ENCODE data around the gene EIF3D. TPM values are rescaled to one million over a fixed set of nuclear protein-coding genes. Genes with fewer than 3 reads are reported as not detected.
A peak's percentile ranks its signal among the peaks of the same experiment; 100 is the strongest.

EIF3D gene
- total RNA-seq, 1 donor from 2014 or later = 642 TPM

GRCh38 chr22:36506637-36507517 is 22.1 kb downstream of the EIF3D start, which contains the start of gene FOXRED2:
TSS of gene FOXRED2 (minus strand) at chr22:36507040. CDS start at chr22:36506422, 618 bp downstream.
- DNase-seq (ENCODE audit: low read depth, low spot score) = peak; percentile 45

GRCh38 chr22:36505998-36506635 is 22.8 kb downstream of the EIF3D start:
- DNase-seq (ENCODE audit: low read depth, low spot score) = no peak

DNA sequence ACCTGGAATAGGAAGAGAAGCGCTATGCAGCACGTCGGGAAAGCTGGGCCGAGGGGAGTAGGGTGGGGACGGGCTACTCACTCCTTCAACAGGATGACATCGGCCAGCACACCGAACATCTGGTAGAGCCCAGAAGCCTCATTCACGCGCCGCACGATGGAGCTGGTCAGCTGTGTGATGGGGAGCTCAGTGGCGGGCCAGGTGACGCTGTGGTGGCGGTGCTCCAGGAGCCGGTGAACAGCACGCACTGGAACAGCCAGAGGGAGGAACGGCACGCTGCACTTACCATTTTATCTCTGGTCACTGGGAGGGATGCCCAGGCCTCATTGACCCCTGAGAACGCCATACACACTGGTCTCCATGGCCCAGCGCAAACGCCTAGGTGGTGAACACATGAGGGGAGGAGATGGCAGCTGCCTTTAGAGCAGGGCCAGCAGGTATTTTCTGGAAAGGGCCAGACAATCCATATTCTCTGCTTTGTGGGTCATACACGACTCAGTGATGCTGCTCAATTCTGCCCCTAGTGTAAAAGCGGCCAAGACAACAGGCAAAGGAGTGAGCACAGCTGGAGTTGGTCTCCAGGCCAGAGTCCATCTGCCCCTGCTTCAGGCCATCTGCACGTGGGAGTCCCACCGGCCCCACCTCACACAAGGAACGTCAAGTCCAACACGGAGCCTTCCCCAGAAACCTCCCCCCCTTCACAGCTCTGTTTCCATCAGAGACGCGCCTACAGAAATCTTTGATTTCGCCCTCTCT is 30.9 kb downstream of the EIF3D start:
- DNase-seq (ENCODE audit: low read depth, low spot score) = no peak

DNA sequence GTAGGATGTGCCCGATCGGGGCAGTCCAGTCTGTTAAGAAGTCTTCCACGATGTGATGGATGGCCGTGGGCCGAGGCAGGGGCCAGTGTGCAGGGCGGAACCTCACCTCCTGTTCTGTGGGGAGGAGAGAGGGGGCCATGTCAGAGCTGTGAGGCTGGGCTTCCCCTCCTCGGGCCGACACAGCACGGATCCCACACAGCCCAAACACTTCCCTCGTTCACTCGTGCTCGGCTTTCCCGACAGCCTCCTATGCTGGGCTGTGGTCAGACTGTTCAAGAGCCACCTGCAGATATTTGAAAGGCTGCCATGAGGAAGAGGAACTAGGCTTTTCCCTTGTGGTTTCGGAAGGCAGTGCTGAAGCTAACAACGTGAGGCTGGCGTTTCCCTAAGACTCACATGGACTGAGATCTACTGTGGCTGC is 35.3 kb downstream of the EIF3D start:
- no peak for DNase-seq (ENCODE audit: low read depth, low spot score)

DNA sequence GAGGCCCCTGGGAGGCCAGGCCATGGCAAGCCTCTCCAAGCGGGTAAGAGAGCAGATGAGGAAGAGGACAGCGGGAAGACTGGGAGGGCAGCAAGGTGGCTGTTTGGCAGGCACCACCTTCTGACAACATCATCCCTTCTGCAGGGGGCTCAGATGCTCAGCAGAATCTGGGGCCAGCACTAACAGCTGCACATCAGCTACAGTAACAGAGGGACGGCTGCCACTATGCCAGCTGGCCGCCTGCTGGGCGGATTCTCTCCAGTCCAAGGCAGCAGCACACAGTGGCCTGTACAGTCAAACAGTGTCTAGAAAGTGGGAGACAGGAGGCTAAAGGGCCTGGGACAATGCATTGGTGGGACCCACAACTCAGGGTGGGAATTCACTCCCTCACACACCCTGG is 36.9 kb downstream of the EIF3D start:
- no peak for DNase-seq (ENCODE audit: low read depth, low spot score)

GRCh38 chr22:36491155-36491554 is 37.8 kb downstream of the EIF3D start:
- no peak for DNase-seq (ENCODE audit: low read depth, low spot score)

GRCh38 chr22:36486619-36487384 is 42.2 kb downstream of the EIF3D start:
- no peak for DNase-seq (ENCODE audit: low read depth, low spot score)

DNA sequence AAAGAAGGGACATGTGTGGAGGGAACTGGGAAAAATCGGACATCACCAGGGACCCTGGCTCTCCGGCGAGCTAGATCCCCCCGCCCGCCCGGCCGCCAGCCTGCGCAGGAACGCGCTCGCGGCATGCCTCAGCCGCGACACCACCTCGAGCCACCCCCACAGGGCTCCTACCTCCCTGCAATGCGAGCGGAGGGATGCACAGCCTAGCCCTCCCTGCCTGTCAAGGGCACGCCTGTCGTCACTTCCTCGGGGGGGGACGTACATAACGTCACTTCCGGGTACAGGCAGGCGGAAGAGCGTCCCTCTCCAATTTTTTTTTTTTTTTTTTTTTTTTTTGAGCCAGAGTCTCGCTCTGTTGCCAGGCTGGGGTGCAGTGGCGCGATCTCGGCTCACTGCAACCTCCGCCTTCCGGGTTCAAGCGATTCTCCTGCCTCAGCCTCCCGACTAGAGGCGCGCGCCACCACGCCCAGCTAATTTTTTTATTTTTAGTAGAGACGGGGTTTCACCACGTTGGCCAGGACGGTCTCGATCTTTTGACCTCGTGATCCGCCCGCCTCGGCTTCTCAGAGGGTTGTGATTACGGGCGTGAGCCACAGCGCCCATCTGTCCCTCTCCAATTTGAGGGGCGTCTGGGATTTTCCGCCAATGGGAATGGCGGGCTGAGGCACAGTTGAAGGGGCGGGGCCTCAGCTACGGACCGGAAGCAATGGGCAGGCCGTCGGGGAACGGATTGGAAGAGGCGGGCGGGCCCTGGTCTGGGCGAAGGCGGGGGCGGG is 47.4 kb downstream of the EIF3D start, which contains the start of gene TXN2:
TXN2 (minus strand) TSS at position 248 of the 776 bp plus-strand sequence. CDS start 803 bp downstream, outside the sequence.
- peak; percentile 82 for DNase-seq (ENCODE audit: low read depth, low spot score)

DNA sequence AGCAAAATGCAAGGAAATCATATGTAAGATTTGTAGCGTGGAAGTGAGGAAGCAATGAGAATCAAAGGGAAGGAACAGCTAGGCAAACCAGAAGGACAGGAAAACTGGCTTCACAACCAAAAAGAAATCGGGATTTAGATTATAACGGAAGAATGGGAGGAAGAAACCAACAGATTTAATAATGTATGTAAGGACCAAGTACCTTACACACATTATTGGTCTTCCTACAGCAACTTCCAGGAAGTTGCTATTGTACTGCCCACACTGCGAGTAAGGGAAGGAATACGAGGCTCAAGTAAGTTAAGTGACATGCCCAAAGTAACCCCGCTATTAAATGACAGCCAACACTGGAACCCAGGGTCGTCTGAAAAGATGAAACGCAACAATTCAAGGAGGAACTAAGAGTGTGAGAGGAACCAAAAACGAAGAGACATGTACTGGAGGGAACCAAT is 48.0 kb downstream of the EIF3D start:
- no peak for DNase-seq (ENCODE audit: low read depth, low spot score)

- no peak for DNase-seq (ENCODE audit: low read depth, low spot score)
Measured at GRCh38 chr22:36478966-36479365, 50.0 kb downstream of the EIF3D start.

DNA sequence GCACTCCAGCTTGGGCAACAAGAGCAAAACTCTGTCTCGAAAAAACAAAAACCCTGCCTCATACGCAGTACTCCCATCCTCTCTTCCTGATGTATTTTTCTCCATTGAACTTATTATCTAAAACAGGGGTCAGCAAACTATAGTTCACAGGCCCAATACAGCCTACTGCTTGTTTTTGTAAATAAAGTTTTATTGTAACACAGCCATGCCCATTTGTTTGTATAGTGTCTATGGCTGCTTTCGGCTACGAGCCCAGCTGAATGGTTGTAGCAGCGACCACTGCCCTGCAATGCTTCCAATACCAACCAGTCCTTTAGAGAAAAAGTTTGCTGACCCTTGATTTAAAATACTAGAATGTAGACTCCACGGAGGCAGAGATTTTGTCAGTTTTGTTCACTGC is 53.6 kb downstream of the EIF3D start:
- no peak for DNase-seq (ENCODE audit: low read depth, low spot score)

GRCh38 chr22:36472689-36473088 is 56.3 kb downstream of the EIF3D start:
- no peak for DNase-seq (ENCODE audit: low read depth, low spot score)

DNA sequence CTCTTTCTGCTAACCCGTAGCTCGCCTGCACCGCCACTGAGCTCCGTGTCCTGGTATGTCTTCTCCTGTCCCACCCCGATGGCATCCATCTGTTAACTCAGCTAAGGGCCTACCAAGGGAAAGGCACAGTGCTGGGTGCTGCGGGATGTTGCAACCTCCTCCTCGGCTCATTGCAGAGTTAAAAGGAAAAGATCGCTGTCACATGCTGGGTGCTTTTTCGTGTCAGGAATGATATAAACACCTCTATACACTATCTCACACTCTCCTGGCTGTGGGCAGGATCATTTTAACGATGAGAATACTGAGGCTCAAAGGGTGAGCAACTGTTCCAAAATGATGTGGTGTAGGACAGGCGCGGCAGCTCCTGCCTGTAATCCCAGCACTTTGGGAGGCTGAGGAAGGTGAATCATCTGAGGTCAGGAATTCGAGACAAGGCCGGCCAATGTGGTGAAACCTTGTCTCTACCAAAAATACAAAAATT is 57.6 kb downstream of the EIF3D start:
- DNase-seq (ENCODE audit: low read depth, low spot score) = no peak

- DNase-seq (ENCODE audit: low read depth, low spot score) = no peak
Measured at GRCh38 chr22:36470994-36471331, 58.0 kb downstream of the EIF3D start.

DNA sequence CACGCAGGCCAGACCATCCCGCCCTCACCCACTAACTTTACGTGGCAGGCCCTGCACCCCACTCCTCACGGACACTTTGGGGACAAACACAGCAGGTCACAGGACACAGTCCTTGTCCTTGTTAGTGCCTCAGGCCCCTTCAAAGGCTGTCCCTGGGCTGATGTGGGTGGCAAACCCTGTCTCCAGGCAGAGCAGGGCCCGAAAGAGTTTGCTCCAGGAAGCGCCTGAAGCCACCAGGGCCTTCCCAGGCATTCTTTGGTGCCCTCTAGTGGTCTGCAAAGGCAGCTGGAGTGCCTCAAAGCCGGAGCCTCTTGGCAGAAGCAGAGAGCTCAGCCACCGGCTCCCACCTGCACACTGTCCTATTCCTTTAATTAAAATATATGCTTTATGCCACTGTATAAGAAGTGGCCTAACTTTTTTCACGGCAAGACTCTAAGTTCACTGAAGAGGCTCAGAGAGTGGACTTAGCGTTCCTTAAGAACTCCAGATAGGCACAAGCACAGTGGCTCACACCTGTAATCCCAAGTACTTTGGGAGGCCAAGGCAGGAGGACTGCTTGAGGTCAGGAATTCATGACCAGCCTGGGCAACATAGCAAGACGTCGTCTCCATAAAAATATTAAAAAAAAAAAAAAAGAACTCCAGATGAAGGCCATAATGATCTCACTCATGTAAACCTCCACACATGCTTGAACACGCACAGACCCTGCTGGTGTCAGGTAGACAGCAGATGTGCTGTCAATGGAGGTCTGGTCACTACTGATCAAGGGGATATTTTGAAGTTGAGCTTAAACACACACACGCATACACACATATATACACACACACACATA is 58.6 kb downstream of the EIF3D start:
- DNase-seq (ENCODE audit: low read depth, low spot score) = peak; percentile 64

- DNase-seq (ENCODE audit: low read depth, low spot score) = no peak
Measured at GRCh38 chr22:36469094-36469710, 59.8 kb downstream of the EIF3D start.

GRCh38 chr22:36467946-36468345 is 61.0 kb downstream of the EIF3D start:
- DNase-seq (ENCODE audit: low read depth, low spot score) = no peak

DNA sequence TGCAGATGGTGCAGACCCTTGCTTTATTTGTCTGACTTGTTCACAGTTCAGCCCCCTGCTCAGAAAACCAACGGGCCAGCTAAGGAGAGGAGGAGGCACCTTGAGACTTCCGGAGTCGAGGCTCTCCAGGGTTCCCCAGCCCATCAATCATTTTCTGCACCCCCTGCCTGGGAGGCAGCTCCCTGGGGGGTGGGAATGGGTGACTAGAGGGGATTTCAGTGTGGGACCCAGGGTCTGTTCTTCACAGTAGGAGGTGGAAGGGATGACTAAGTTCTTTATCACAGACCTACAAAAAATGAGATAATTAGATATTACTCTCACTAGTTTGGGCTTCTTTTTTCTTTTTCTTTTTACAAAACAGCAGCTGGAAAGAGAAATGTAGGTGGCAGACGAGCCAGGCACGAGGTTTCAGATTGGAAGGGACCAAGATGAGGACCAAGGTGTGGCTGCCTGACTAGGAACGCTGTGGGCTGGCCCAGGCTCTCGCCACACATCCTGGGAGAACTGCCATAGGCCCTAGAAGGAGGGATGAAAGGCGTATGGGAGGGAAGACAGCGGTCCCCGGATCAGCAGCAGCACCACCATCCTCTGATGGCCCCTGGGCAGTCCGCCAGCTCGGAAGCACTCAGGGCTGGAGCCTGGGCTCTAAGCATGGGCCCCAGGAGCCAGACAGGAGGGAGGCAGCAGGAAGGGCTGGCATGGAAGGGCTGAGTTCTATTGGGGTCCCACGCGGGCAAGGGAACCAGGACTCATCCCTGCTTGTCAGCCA is 61.7 kb downstream of the EIF3D start:
- DNase-seq (ENCODE audit: low read depth, low spot score) = no peak

All from pulmonary artery endothelial cell (primary cell).